Measurements from ENCODE around the gene PPP1R3D. TPM values are rescaled to one million over a fixed set of nuclear protein-coding genes. Genes with fewer than 3 reads are reported as not detected.

The PPP1R3D gene
- polyA plus RNA-seq, 3 donors, result 2.6 to 3.6 (median 3.4) TPM

Other genes with a start within 250 kb of the PPP1R3D start
- gene SYCP2, start 6.7 kb downstream of the PPP1R3D start, polyA plus RNA-seq, result 1 to 10 TPM; 1.0 to 8.1 (median 1.2) TPM
- 1 to 10 TPM; 1.5 to 3.8 (median 2.4) TPM for gene FAM217B, start 84 bp upstream of the PPP1R3D start, polyA plus RNA-seq
- gene CDH26, start 18.1 kb upstream of the PPP1R3D start, polyA plus RNA-seq, result 1 to 10 TPM in 1 of 3 donors, under 1 TPM in 2; 0.22 to 1.2 (median 0.45) TPM